Ishikawa (cell line): Measurements from ENCODE around the gene ACTG1.

Source experiments
- CEBPB ChIP-seq: IDR thresholded peaks from 2 replicates; pipeline ENCODE4 v1.6.1; 2012
- CREB1 ChIP-seq: IDR thresholded peaks from 2 replicates; pipeline ENCODE4 v1.6.1; 2012; ENCODE audit warnings: low read depth
- EGR1 ChIP-seq: IDR thresholded peaks from 2 replicates; pipeline ENCODE4 v1.6.1; 2012
- EP300 ChIP-seq: IDR thresholded peaks from 2 replicates; pipeline ENCODE4 v1.6.1; 2012; ENCODE audit warnings: borderline replicate concordance
- FOXM1 ChIP-seq: IDR thresholded peaks from 2 replicates; pipeline ENCODE4 v1.6.1; 2012; ENCODE audit warnings: low read depth, borderline replicate concordance
- MAX ChIP-seq: IDR thresholded peaks from 2 replicates; pipeline ENCODE4 v1.6.1; 2012
- NFIC ChIP-seq: IDR thresholded peaks from 2 replicates; pipeline ENCODE4 v1.6.1; 2012
- RAD21 ChIP-seq: IDR thresholded peaks from 2 replicates; pipeline ENCODE4 v1.6.1; 2012; ENCODE audit warnings: low read depth
- REST ChIP-seq: IDR thresholded peaks from 2 replicates; pipeline ENCODE4 v1.6.1; 2012; ENCODE audit warnings: low read depth, mild to moderate bottlenecking
- TAF1 ChIP-seq: IDR thresholded peaks from 2 replicates; pipeline ENCODE4 v1.6.1; 2012; ENCODE audit warnings: low read depth, mild to moderate bottlenecking
- TCF12 ChIP-seq: IDR thresholded peaks from 2 replicates; pipeline ENCODE4 v1.6.1; 2012; ENCODE audit warnings: low read depth
- TEAD4 ChIP-seq: IDR thresholded peaks from 2 replicates; pipeline ENCODE4 v1.6.1; 2012
- USF1 ChIP-seq: IDR thresholded peaks from 2 replicates; pipeline ENCODE4 v1.6.1; 2012
- YY1 ChIP-seq: IDR thresholded peaks from 2 replicates; pipeline ENCODE4 v1.6.1; 2012; ENCODE audit warnings: low read depth
- ZBTB7A ChIP-seq: IDR thresholded peaks from 2 replicates; pipeline ENCODE4 v1.6.1; 2012; ENCODE audit warnings: low read depth

The ACTG1 gene

GRCh38 chr17:81533339-81534141, 20.9 kb upstream of the ACTG1 start:
- no peak for TF ChIP-seq ZBTB7A
- TF ChIP-seq TAF1: no peak
- TF ChIP-seq FOXM1: no peak
- TF ChIP-seq TCF12: no peak
- TF ChIP-seq TEAD4: no peak
- no peak for TF ChIP-seq CEBPB
- TF ChIP-seq EGR1: no peak
- no peak for TF ChIP-seq NFIC
- no peak for TF ChIP-seq USF1
- TF ChIP-seq RAD21: no peak
- TF ChIP-seq MAX: no peak
- TF ChIP-seq CREB1: no peak
- TF ChIP-seq YY1: no peak
- TF ChIP-seq EP300: no peak
- no peak for TF ChIP-seq REST

GRCh38 chr17:81532490-81533287, 20.1 kb upstream of the ACTG1 start:
- TF ChIP-seq USF1 (no peak), FOXM1 (no peak), EGR1 (no peak), REST (no peak), CEBPB (no peak), TAF1 (no peak), CREB1 (no peak), YY1 (no peak), TEAD4 (no peak), TCF12 (no peak), EP300 (no peak), ZBTB7A (no peak), NFIC (no peak)

GRCh38 chr17:81529437-81529803, 16.8 kb upstream of the ACTG1 start:
- TF ChIP-seq TAF1 (no peak), TEAD4 (no peak), MAX (no peak), EP300 (no peak), ZBTB7A (no peak), FOXM1 (no peak), TCF12 (no peak), EGR1 (no peak), USF1 (no peak), NFIC (no peak)

- no peak for TF ChIP-seq ZBTB7A
- TF ChIP-seq NFIC: no peak
- TF ChIP-seq MAX: no peak; the same call in 1 of the 2 replicates
These were observed 16.2 kb upstream of the ACTG1 start for GRCh38 chr17:81528651-81529436.
